ENCODE results near the gene ERF. TPM values are rescaled to one million over a fixed set of nuclear protein-coding genes. Genes with fewer than 3 reads are reported as not detected.
A peak's percentile ranks its signal among the peaks of the same experiment; 100 is the strongest.

ERF gene
- total and polyA plus RNA-seq, 10 of the 15 experiments (the other 5 are each of a cell fraction or from before 2014, with no cell fraction given), result 0.02 to 51.8 (median 14.4) TPM

- peak in 1 of 3 experiments; percentile 22; a peak in 1 of 6 replicates for TF ChIP-seq CTCF (IDR thresholded peaks at IDR 0.05 in 2 of 3, conservative IDR thresholded peaks at IDR 0.05 in 1 of 3; ENCODE audit: control insufficient read depth in 2 of 3, extremely low read depth in 1 of 3, insufficient read depth in 1 of 3, low read depth in 3 of 3, low read length in 3 of 3)
- TF ChIP-seq ATF2 (IDR thresholded peaks at IDR 0.05; ENCODE audit: low read length), result no peak
- TF ChIP-seq EGR1 (IDR thresholded peaks at IDR 0.05; ENCODE audit: borderline replicate concordance in 1 of 2, low read depth in 2 of 2, low read length in 2 of 2), result peak in 1 of 2 experiments; percentile 70; a peak in 2 of 3 replicates
- TF ChIP-seq POLR2AphosphoS5 (IDR thresholded peaks at IDR 0.05; ENCODE audit: low read length), result peak; percentile 41; the same call in 1 of the 2 replicates
- no peak for TF ChIP-seq STAT3 (IDR thresholded peaks at IDR 0.05; ENCODE audit: low read depth, low read length)
- TF ChIP-seq PKNOX1 (IDR thresholded peaks at IDR 0.05), result peak; percentile 87
- TF ChIP-seq SIN3A (IDR thresholded peaks at IDR 0.05; ENCODE audit: low read depth, low read length), result no peak
- TF ChIP-seq ATF3 (IDR thresholded peaks at IDR 0.05; ENCODE audit: borderline replicate concordance, extremely low read depth, low read depth, low read length), result no peak
- TF ChIP-seq MEF2A (IDR thresholded peaks at IDR 0.05; ENCODE audit: insufficient read depth, low read depth, low read length), result no peak
- peak; percentile 52 to 72; a peak in 2 of 4 replicates for TF ChIP-seq IKZF2 (IDR thresholded peaks at IDR 0.05)
- TF ChIP-seq NR2F1 (conservative IDR thresholded peaks at IDR 0.05), result no peak
- no peak for TF ChIP-seq SUZ12 (IDR thresholded peaks at IDR 0.05; ENCODE audit: unreplicated experiment)
- no peak for TF ChIP-seq ZBTB33 (IDR thresholded peaks at IDR 0.05)
- TF ChIP-seq BCL3 (IDR thresholded peaks at IDR 0.05; ENCODE audit: borderline replicate concordance, insufficient read depth, low read depth, low read length, poor library complexity, severe bottlenecking), result no peak
- TF ChIP-seq ATF7 (IDR thresholded peaks at IDR 0.05; ENCODE audit: low read depth), result peak; percentile 84
- TF ChIP-seq DPF2 (IDR thresholded peaks at IDR 0.05), result peak; percentile 82
- TF ChIP-seq SREBF1 (IDR thresholded peaks at IDR 0.05; ENCODE audit: low read length), result no peak
- no peak for TF ChIP-seq MYC (IDR thresholded peaks at IDR 0.05; ENCODE audit: insufficient read depth, insufficient read length, insufficient replicate concordance, low read length, severe bottlenecking)
- TF ChIP-seq ZSCAN29 (IDR thresholded peaks at IDR 0.05), result no peak
These were observed 28.5 kb upstream of the ERF start (continued) for GRCh38 chr19:42283188-42284065.
